Activated naive CD4-positive, alpha-beta T cell treated with anti-CD3 and anti-CD28 coated beads, Interleukin-2, amount 50 U/mL, for 16 hours (primary cell): ENCODE data around the gene CPSF7.

Experiments
- DNase-seq: peaks from one replicate; pipeline ENCODE4 v3.0.0-alpha.2; 2020

Gene CPSF7

GRCh38 chr11:61353131-61354067, 76.4 kb downstream of the CPSF7 start:
- DNase-seq = no peak
